K562 (cell line): ENCODE results near the gene KARS1. TPM values are rescaled to one million over a fixed set of nuclear protein-coding genes. Genes with fewer than 3 reads are reported as not detected.

Source experiments
- ATF7 ChIP-seq: fragments of 450-650 bp; IDR thresholded peaks from 2 replicates; pipeline ENCODE4 v1.7.1; 2014; ENCODE audit warnings: mild to moderate bottlenecking, moderate library complexity
- CAMTA2 ChIP-seq: fragments of 250-450 bp; sonication (Bioruptor Pico); conservative IDR thresholded peaks from 2 replicates; pipeline ENCODE4 v1.5.1; 2022
- ESRRB ChIP-seq: fragments of 250-450 bp; sonication (Bioruptor Pico); IDR thresholded peaks from 2 replicates; pipeline ENCODE4 v1.5.0; 2020; ENCODE audit warnings: mild to moderate bottlenecking, moderate library complexity, borderline replicate concordance
- MCM5 ChIP-seq: fragments of 450-650 bp; IDR thresholded peaks from 2 replicates; pipeline ENCODE4 v1.6.1; 2016; ENCODE audit warnings: low read depth
- OTX1 ChIP-seq: fragments of 450-650 bp; formaldehyde crosslinking; IDR thresholded peaks from 2 replicates; pipeline ENCODE4 v1.4.0; 2022; ENCODE audit warnings: mild to moderate bottlenecking
- SAP30 ChIP-seq: fragments of 200-600 bp; sonication (generic); IDR thresholded peaks from 2 replicates; pipeline ENCODE4 v1.6.1; 2012; ENCODE audit warnings: borderline replicate concordance, low read depth, mild to moderate bottlenecking, moderate library complexity, low read length, control low read depth, inconsistent platforms; ENCODE audit not compliant: insufficient read depth, poor library complexity, severe bottlenecking
- STAT5A ChIP-seq: IDR thresholded peaks from 2 replicates; pipeline ENCODE4 v1.6.1; 2012; ENCODE audit warnings: low read length, inconsistent platforms, borderline replicate concordance
- ZC3H8 ChIP-seq: fragments of 450-650 bp; IDR thresholded peaks from 2 replicates; pipeline ENCODE4 v1.6.1; 2017
- ZNF561 ChIP-seq: fragments of 450-650 bp; formaldehyde crosslinking; conservative IDR thresholded peaks from 2 replicates; pipeline ENCODE4 v1.4.0; 2020; ENCODE audit warnings: mild to moderate bottlenecking, moderate library complexity
- ZNF584 ChIP-seq: fragments of 200-800 bp; sonication (Bioruptor generic); IDR thresholded peaks from 2 replicates; pipeline ENCODE4 v1.6.1; 2016; ENCODE audit warnings: low read depth, mild to moderate bottlenecking, missing genetic modification characterization, missing compliant biosample characterization
- ZNF780A ChIP-seq: fragments of 250-450 bp; sonication (Bioruptor Pico); IDR thresholded peaks from 2 replicates; pipeline ENCODE4 v1.5.0; 2021; ENCODE audit warnings: mild to moderate bottlenecking
- polyA plus RNA-seq, 8 experiments: library from polyadenylated mRNA; depleted of rRNA in 4 of 8; stranded (reverse) in 5 of 8; unstranded in 3 of 8; fragments of >200 nt; fragmentation: Nextera tagmentation in 2 of 8; fragmentation: Illumina TruSeq in 1 of 8; extraction: Ambion mirVana in 2 of 8; extraction: Trizol in 1 of 8; gene quantifications; 2 replicates each; pipeline versions ENCODE4 v1.2.1 to v1.2.3, GENCODE V29; 2011 to 2014; ENCODE audit warnings: inconsistent platforms in 1 of 8, missing spikeins in 1 of 8
- total RNA-seq, 7 experiments: library from RNA; depleted of rRNA in 6 of 7; stranded (reverse); fragments of >200 nt in 6 of 7; fragmentation: Illumina TruSeq in 2 of 7; extraction: Trizol in 2 of 7; gene quantifications; 2 replicates each; pipeline versions ENCODE4 v1.2.1 to v1.2.3, GENCODE V29; 2011 to 2021; ENCODE audit warnings: low replicate concordance in 1 of 7
- TF ChIP-seq, protein P1 (sequence below), 2 experiments: fragments of 450-650 bp; formaldehyde crosslinking in 1 of 2; IDR thresholded peaks; 2 replicates each; pipeline versions ENCODE4 v1.4.0 to v1.6.1; 2014 to 2020; ENCODE audit warnings: mild to moderate bottlenecking in 2 of 2, borderline replicate concordance in 1 of 2, low read depth in 1 of 2
- TF ChIP-seq, protein P2 (sequence below), 3 experiments: fragments of 200-800 bp in 1 of 3; fragments of 250-450 bp in 1 of 3; fragments of 450-650 bp in 1 of 3; sonication (Bioruptor Pico) in 1 of 3; sonication (Bioruptor generic) in 1 of 3; formaldehyde crosslinking in 1 of 3; IDR thresholded peaks; 2 replicates each; pipeline versions ENCODE4 v1.6.1 to v1.8.0; 2016 to 2022; ENCODE audit warnings: mild to moderate bottlenecking in 2 of 3, missing genetic modification characterization in 2 of 3, missing compliant biosample characterization in 1 of 3, moderate library complexity in 1 of 3
- TF ChIP-seq, protein P3 (sequence below): fragments of 450-650 bp; formaldehyde crosslinking; IDR thresholded peaks from 2 replicates; pipeline ENCODE4 v1.4.0; 2020; ENCODE audit warnings: mild to moderate bottlenecking, mixed read lengths

Gene KARS1
- total and polyA plus RNA-seq, 9 of the 15 experiments (the other 6 are each of a cell fraction or from before 2014, with no cell fraction given), result 223 to 386 (median 304) TPM

DNA sequence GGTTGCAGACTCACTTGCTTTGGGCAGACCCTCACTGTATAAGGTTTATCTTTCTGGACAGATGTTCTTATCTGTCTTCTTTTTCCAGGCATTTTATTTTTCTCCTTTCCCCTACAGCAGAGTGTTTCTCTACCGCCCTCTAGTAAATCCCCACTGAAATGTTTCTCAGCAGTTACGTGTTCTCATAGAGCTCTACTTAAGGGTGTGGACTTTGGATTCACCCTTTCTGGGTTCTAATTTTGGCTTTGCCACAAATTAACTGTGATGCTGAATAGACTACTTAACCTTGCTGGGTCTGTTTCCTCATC, 26.3 kb downstream of the KARS1 start (continued):
- TF ChIP-seq, protein P1, sequence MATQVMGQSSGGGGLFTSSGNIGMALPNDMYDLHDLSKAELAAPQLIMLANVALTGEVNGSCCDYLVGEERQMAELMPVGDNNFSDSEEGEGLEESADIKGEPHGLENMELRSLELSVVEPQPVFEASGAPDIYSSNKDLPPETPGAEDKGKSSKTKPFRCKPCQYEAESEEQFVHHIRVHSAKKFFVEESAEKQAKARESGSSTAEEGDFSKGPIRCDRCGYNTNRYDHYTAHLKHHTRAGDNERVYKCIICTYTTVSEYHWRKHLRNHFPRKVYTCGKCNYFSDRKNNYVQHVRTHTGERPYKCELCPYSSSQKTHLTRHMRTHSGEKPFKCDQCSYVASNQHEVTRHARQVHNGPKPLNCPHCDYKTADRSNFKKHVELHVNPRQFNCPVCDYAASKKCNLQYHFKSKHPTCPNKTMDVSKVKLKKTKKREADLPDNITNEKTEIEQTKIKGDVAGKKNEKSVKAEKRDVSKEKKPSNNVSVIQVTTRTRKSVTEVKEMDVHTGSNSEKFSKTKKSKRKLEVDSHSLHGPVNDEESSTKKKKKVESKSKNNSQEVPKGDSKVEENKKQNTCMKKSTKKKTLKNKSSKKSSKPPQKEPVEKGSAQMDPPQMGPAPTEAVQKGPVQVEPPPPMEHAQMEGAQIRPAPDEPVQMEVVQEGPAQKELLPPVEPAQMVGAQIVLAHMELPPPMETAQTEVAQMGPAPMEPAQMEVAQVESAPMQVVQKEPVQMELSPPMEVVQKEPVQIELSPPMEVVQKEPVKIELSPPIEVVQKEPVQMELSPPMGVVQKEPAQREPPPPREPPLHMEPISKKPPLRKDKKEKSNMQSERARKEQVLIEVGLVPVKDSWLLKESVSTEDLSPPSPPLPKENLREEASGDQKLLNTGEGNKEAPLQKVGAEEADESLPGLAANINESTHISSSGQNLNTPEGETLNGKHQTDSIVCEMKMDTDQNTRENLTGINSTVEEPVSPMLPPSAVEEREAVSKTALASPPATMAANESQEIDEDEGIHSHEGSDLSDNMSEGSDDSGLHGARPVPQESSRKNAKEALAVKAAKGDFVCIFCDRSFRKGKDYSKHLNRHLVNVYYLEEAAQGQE (IDR thresholded peaks at IDR 0.05; ENCODE audit: borderline replicate concordance), result peak; percentile 82
- TF ChIP-seq, protein P1 (CRISPR knock-in tag; IDR thresholded peaks at IDR 0.05; ENCODE audit: low read depth), result no peak
- TF ChIP-seq OTX1 (CRISPR knock-in tag), result peak; percentile 67; the same call in 1 of the 2 replicates
- peak; percentile 68; the same call in 1 of the 2 replicates for TF ChIP-seq STAT5A
- no peak for TF ChIP-seq ZC3H8
- TF ChIP-seq ATF7, result peak; percentile 51; the same call in 1 of the 2 replicates
- TF ChIP-seq ZNF561, result no peak
- TF ChIP-seq, protein P2, sequence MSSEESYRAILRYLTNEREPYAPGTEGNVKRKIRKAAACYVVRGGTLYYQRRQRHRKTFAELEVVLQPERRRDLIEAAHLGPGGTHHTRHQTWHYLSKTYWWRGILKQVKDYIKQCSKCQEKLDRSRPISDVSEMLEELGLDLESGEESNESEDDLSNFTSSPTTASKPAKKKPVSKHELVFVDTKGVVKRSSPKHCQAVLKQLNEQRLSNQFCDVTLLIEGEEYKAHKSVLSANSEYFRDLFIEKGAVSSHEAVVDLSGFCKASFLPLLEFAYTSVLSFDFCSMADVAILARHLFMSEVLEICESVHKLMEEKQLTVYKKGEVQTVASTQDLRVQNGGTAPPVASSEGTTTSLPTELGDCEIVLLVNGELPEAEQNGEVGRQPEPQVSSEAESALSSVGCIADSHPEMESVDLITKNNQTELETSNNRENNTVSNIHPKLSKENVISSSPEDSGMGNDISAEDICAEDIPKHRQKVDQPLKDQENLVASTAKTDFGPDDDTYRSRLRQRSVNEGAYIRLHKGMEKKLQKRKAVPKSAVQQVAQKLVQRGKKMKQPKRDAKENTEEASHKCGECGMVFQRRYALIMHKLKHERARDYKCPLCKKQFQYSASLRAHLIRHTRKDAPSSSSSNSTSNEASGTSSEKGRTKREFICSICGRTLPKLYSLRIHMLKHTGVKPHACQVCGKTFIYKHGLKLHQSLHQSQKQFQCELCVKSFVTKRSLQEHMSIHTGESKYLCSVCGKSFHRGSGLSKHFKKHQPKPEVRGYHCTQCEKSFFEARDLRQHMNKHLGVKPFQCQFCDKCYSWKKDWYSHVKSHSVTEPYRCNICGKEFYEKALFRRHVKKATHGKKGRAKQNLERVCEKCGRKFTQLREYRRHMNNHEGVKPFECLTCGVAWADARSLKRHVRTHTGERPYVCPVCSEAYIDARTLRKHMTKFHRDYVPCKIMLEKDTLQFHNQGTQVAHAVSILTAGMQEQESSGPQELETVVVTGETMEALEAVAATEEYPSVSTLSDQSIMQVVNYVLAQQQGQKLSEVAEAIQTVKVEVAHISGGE (CRISPR knock-in tag; IDR thresholded peaks at IDR 0.05), result no peak
- TF ChIP-seq MCM5, result no peak
- TF ChIP-seq ESRRB (CRISPR knock-in tag), result no peak
- TF ChIP-seq, protein P3, sequence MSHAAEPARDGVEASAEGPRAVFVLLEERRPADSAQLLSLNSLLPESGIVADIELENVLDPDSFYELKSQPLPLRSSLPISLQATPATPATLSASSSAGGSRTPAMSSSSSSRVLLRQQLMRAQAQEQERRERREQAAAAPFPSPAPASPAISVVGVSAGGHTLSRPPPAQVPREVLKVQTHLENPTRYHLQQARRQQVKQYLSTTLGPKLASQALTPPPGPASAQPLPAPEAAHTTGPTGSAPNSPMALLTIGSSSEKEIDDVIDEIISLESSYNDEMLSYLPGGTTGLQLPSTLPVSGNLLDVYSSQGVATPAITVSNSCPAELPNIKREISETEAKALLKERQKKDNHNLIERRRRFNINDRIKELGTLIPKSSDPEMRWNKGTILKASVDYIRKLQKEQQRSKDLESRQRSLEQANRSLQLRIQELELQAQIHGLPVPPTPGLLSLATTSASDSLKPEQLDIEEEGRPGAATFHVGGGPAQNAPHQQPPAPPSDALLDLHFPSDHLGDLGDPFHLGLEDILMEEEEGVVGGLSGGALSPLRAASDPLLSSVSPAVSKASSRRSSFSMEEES, result no peak
- no peak for TF ChIP-seq ZNF780A (CRISPR knock-in tag)
- TF ChIP-seq CAMTA2, result no peak
- TF ChIP-seq ZNF584, result no peak
- TF ChIP-seq SAP30, result no peak
